EH (cell line): Measurements from ENCODE around the gene EML6.
"Not testable (repeated sequence)": the region's sequence is repeated elsewhere in the genome, so short reads cannot be mapped to it uniquely, and the experiment has no call there.

Source experiments
- DNase-seq: peaks from one replicate; pipeline ENCODE4 v3.0.0-alpha.2; 2015; ENCODE audit warnings: low read depth

The EML6 gene

DNA sequence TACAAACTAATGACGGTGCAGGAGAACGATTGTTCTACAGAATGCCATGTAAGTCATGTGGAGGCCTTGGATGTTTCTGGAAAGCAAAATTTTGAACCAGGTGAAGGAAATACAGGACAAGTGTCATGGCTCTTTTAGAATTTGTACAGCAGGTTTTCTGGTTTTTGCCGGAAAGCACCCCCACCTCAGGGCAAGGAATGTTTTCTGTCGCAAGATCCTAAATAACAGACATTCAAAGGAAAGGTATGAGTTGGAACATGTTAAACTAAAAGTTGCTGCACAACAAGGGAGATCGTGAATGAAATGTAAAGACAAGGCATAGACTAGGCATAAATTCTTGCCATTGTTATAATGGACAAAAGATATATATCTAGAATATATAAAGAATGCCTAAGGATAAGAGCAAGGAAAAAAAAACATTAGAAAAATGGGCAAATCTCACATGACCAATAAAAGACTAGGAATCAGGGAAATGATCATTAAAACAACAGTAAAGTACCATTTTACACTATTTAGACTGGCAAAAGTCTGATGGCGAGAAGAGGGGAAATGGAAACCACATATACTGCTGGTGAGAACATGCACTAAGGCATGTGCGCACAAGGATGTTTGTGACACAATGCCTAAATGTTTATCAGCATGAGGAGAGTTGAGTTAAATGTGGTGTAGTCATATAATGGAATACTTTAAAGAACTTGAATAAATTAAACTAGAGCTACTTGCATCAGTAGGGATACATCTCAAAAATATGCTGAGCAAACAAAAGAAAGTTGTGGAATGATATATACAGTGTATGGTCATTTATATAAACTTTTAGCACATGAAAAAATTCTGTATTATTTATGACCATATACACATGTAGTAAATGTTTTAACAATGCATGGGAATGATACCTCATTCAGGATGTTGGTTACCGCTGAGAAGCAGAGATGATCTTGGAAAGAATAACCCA is 127.0 kb downstream of the EML6 start:
- DNase-seq = no peak

DNA sequence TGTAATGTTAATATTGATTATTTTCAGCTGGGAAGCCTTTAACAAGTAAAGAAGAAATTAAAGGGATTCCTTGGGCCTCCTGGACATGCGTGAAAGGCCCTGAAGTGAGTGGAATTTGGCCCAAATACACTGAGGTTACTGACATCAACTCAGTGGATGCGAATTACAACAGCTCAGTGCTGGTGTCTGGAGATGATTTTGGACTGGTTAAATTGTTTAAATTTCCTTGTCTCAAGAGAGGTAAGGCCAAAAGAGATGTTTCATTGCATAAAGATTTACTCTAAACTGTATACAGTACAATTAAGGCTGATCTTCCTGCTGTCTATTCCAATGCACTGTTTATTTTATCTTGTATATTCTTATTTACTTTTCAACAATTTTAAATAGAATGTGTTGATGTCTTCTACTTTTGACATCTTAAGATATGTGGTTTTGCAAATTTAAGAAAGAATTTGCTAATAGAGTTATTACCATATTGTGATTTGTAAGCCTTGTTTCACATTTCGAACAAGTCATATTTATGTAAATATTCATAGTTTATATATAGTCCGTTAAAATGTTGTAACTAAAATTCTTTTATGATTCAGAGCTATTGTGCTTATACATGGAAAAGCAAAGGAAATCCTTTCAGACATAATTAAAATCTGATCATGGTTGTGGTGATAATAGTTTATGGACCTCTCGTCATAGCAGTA is 130.3 kb downstream of the EML6 start:
- DNase-seq = no peak

GRCh38 chr2:54855434-54855833 is 132.0 kb downstream of the EML6 start:
- peak; percentile 25 for DNase-seq

- DNase-seq = peak; percentile 45
Observed at GRCh38 chr2:54858021-54858681, 134.7 kb downstream of the EML6 start.

GRCh38 chr2:54859416-54859815 is 136.0 kb downstream of the EML6 start:
- no peak for DNase-seq

- peak; percentile 96 for DNase-seq
Observed at GRCh38 chr2:54859997-54860701, 136.7 kb downstream of the EML6 start.

- DNase-seq = no peak
Observed at GRCh38 chr2:54862229-54862628, 138.8 kb downstream of the EML6 start.

GRCh38 chr2:54862742-54863141 is 139.3 kb downstream of the EML6 start:
- DNase-seq = no peak

DNA sequence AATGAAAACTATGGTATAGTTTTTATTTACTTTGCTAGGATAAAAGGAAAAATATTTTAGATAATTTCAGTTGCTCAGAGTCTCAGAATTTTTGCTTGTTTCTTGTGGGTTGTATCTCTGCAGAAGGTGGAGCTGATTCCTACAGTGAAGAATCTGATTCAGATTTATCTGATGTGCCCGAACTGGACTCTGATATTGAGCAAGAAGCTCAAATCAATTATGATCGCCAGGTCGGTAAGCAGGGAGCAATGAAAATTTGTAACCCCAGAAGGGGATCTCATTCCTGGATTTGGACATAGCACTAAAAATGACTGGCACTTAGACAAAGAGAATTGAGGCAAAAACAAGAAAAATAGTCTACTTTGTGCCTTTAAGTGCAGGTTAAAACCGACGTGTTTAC is 140.2 kb downstream of the EML6 start:
- no peak for DNase-seq

DNA sequence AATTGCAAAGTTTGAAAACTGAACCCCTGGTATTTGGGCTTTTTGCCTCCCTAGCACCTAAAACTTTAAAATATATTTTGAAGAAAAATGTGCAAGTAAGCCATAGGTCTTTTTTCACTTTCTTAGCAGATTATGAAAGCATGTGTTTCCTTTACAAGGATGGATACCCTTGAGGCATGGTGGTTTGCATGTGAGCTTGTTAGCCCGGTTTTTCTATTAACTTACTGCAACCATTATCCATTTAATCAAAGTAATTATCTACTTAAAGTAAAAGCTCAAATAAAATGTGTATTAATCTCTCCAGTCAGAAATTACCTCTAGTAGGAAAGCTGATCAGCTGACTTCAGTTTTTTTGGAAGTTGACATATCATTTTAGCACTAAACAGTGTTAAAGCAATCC is 140.6 kb downstream of the EML6 start:
- no peak for DNase-seq

GRCh38 chr2:54864727-54865126 is 141.3 kb downstream of the EML6 start:
- DNase-seq = no peak

- DNase-seq = peak; percentile 52
Observed at GRCh38 chr2:54866179-54866578, 142.7 kb downstream of the EML6 start.

GRCh38 chr2:54866868-54867267 is 143.4 kb downstream of the EML6 start:
- DNase-seq = no peak

GRCh38 chr2:54867457-54867856 is 144.0 kb downstream of the EML6 start:
- DNase-seq = no peak

DNA sequence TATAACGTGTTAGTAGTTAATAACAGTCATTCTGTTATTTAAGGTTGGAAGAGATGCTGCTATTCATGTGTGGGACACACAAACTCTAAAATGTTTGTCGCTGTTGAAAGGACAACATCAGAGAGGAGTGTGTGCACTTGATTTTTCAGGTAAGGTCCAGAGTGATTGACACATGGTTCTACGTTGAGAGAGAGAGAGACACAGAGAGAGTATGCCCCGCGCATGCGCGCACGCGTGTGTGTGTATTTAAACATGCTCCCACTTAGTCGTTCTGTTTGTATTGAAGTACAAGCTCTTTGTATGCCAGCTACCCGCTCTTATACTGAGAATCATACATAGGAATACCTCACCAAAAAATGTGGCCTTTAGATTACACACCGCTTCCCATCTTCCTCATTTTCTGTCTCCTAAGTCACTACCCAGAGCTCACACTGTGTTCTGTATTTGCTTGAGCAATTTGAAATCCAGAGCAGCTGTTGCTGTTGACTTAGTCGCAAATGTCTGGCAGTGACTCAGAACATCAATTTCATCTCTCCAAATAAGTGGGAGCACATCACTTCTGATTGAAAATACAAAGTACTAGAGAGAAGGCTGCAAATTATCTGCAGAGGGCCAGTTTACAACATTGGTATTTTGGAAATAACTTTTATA is 148.1 kb downstream of the EML6 start:
- DNase-seq = peak; percentile 41

DNA sequence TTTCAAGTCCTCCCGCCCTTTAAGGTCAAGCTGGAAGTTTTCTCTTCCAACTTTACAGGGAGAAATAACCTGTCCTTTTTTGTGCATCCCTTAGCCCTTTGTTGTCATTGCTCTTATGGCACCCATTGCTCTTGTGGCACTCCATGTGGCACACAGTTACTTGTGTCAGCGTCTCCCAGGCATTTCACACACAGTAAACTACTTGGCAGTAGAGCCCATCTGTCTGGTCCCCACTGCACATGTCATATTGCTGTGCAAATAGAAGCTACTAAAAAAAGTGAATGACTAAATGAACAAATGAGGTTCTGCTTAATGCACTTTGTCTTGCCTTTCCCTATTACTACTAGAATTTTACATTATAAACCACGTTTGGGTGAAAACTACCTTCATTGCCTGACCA is 149.3 kb downstream of the EML6 start:
- DNase-seq = no peak

DNA sequence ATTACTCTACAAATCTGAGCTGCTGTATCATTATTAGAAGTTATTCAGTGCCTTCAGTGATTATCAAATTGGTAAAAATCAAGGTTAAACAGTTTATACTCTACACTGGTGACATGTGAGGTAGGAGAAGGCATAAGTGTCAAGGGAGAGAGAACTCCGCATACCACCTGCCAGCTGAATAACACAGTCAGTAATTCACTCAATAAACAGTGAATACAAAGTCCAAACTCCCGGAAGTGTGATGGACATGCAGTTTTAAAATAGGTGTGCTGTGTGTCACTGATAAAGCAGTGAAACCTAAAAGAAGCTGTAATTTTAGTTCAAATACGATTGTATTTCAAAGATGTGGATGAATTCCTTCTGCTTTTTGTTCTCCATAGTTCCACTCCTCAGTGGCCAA is 149.8 kb downstream of the EML6 start:
- not testable (repeated sequence) for DNase-seq

GRCh38 chr2:54876764-54877163 is 153.3 kb downstream of the EML6 start:
- no peak for DNase-seq

DNA sequence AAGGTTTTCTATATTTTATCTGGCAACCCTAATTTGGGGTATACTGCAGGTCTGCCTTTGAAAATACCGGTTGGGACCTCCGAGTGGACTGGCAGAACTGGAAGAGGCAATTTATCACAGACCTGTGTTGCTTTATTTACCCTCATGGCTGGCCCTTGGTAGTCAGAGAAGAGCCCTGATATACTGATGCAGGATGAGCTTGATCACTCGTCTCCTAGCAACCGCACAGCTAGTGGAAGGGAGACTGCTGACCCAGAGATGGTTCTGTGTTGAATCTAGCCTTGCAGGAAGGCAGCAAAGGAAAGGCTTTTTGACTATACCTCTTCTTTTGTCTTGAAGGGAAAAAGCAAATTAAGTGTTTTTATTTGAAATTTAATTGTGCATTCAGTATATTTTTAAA is 154.7 kb downstream of the EML6 start:
- DNase-seq = no peak

DNA sequence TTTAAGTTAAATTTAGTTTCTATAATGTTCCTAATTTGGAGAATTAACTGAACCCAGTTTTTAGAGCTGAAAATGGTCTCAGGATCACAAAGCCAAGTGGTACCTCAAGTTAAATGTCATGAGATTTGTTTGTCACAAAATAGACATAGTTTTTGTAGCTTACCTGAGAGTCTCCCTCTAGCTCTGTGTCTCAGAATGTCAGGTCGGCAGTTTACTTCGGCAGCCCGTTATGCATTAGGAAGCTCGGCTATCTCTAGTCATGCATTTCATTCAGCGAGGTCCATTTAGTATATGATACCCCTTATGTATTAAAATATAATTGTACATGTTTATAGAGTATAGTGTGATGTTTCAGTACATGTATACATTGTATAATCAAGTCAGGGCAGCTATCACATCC is 155.6 kb downstream of the EML6 start:
- no peak for DNase-seq

DNA sequence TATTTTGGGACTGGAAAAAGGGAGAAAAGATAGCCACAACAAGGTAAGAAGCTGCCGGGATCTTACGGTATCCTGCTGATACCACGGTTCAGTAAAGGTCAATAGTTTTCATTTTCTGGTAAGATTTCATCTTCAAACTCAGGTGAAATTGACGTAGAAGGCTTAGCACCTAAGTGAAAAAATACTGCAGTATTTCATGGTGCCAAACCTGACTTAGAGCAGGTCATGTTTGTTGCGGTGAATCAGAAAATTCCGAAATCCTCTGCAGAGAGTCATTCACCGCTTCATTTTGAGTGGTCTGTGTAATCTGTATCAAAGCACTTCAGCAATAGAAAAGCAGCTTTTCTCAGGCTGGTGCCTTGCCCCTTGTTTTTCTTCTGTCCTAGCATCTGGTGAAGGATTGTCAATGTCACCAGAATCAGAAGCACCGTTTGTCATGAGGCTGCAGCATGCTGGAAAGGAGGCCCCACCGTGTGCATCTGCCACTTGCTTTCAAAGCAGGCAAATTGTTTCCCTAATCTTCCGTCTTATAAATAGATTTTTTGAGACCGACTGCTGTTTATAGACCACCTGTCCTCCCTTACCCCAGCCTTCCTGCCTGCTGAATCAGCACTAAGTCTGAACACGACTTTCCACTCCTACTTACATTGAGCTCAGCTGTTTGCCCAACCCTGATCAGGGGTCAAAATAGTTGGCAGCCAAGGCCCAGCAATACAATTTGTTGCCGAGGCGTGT is 156.3 kb downstream of the EML6 start:
- no peak for DNase-seq
